GM23338 (cell line): Measurements from ENCODE around the gene TSC22D3.

ENCODE experiments used
- EZH2 ChIP-seq: fragments of 200-600 bp; sonication (generic); IDR thresholded peaks from one replicate; pipeline ENCODE4 v1.8.0; 2017; ENCODE audit warnings: antibody characterized with exemption, mild to moderate bottlenecking, low read depth; ENCODE audit not compliant: unreplicated experiment
- EZH2phosphoT487 ChIP-seq: fragments of 200-600 bp; sonication (generic); IDR thresholded peaks from one replicate; pipeline ENCODE4 v1.8.1; 2018; ENCODE audit warnings: antibody characterized with exemption; ENCODE audit not compliant: unreplicated experiment
- NANOG ChIP-seq: IDR thresholded peaks from 2 replicates; pipeline ENCODE4 v1.6.1; 2016; ENCODE audit warnings: antibody characterized with exemption, borderline replicate concordance
- POLR2AphosphoS5 ChIP-seq: IDR thresholded peaks from 2 replicates; pipeline ENCODE4 v1.6.1; 2016; ENCODE audit warnings: antibody characterized with exemption, low read depth
- ZNF331 ChIP-seq: fragments of 250-450 bp; sonication (Bioruptor Pico); IDR thresholded peaks from 2 replicates; pipeline ENCODE4 v1.5.0; 2020; ENCODE audit warnings: low read depth, mild to moderate bottlenecking, moderate library complexity
- TF ChIP-seq, protein P1 (sequence below), 2 experiments: fragments of 200-600 bp in 1 of 2; sonication (generic) in 1 of 2; conservative IDR thresholded peaks; 2 replicates each; pipeline versions ENCODE4 v1.5.1 to v1.6.1; 2016 to 2017; ENCODE audit warnings: antibody characterized with exemption in 2 of 2, low read depth in 2 of 2, mild to moderate bottlenecking in 2 of 2, moderate library complexity in 1 of 2
- TF ChIP-seq, protein P2 (sequence below): IDR thresholded peaks from one replicate; pipeline ENCODE4 v1.6.1; 2018; ENCODE audit warnings: antibody characterized with exemption; ENCODE audit not compliant: unreplicated experiment

DNA sequence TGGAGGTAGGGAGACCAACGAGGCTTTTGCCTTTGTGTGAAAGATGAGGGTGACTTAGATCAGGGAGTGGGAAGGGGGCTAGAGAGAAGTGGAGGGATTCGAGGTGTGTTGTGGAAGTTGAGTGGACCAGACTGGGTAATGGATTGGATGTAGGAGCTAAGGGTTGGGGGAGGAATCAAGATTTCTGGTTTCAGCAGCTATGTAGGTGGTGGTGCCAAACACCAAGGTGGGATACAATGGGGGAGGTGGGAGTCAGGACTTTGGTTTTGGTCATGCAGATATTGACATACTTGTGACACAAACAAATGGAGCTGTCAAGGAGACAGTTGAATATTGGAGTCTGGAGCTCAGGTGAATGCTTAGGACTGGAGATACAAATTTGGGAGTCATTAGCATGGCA, 71.0 kb downstream of the TSC22D3 start:
- TF ChIP-seq, protein P1, sequence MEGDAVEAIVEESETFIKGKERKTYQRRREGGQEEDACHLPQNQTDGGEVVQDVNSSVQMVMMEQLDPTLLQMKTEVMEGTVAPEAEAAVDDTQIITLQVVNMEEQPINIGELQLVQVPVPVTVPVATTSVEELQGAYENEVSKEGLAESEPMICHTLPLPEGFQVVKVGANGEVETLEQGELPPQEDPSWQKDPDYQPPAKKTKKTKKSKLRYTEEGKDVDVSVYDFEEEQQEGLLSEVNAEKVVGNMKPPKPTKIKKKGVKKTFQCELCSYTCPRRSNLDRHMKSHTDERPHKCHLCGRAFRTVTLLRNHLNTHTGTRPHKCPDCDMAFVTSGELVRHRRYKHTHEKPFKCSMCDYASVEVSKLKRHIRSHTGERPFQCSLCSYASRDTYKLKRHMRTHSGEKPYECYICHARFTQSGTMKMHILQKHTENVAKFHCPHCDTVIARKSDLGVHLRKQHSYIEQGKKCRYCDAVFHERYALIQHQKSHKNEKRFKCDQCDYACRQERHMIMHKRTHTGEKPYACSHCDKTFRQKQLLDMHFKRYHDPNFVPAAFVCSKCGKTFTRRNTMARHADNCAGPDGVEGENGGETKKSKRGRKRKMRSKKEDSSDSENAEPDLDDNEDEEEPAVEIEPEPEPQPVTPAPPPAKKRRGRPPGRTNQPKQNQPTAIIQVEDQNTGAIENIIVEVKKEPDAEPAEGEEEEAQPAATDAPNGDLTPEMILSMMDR (conservative IDR thresholded peaks at IDR 0.05; ENCODE audit: low read depth in 2 of 2): no peak
- TF ChIP-seq NANOG (no peak), POLR2AphosphoS5 (no peak), ZNF331 (CRISPR knock-in tag) (no peak), EZH2phosphoT487 (no peak), EZH2 (no peak)
- TF ChIP-seq, protein P2, sequence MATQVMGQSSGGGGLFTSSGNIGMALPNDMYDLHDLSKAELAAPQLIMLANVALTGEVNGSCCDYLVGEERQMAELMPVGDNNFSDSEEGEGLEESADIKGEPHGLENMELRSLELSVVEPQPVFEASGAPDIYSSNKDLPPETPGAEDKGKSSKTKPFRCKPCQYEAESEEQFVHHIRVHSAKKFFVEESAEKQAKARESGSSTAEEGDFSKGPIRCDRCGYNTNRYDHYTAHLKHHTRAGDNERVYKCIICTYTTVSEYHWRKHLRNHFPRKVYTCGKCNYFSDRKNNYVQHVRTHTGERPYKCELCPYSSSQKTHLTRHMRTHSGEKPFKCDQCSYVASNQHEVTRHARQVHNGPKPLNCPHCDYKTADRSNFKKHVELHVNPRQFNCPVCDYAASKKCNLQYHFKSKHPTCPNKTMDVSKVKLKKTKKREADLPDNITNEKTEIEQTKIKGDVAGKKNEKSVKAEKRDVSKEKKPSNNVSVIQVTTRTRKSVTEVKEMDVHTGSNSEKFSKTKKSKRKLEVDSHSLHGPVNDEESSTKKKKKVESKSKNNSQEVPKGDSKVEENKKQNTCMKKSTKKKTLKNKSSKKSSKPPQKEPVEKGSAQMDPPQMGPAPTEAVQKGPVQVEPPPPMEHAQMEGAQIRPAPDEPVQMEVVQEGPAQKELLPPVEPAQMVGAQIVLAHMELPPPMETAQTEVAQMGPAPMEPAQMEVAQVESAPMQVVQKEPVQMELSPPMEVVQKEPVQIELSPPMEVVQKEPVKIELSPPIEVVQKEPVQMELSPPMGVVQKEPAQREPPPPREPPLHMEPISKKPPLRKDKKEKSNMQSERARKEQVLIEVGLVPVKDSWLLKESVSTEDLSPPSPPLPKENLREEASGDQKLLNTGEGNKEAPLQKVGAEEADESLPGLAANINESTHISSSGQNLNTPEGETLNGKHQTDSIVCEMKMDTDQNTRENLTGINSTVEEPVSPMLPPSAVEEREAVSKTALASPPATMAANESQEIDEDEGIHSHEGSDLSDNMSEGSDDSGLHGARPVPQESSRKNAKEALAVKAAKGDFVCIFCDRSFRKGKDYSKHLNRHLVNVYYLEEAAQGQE: no peak
